Endometrial microvascular endothelial cells (primary cell): ENCODE measurements around the gene ENOX1. TPM values are rescaled to one million over a fixed set of nuclear protein-coding genes. Genes with fewer than 3 reads are reported as not detected.

Experiments used
- in situ Hi-C: cut with HindIII; loops from 2 replicates; pipeline ENCODE4 v1.10.0; 2017; ENCODE audit warnings: low sequenced_read_pairs, low pct_unique_long_range_greater_than_20kb; ENCODE audit errors: inconsistent ontology term
- total RNA-seq: library from RNA; depleted of rRNA; stranded (reverse); fragments of >200 nt; gene quantifications from one replicate; pipeline ENCODE4 v1.2.3, GENCODE V29; 2015; ENCODE audit errors: inconsistent ontology term

ENOX1 gene
- total RNA-seq, 1 donor from 2014 or later, result not detected

DNA sequence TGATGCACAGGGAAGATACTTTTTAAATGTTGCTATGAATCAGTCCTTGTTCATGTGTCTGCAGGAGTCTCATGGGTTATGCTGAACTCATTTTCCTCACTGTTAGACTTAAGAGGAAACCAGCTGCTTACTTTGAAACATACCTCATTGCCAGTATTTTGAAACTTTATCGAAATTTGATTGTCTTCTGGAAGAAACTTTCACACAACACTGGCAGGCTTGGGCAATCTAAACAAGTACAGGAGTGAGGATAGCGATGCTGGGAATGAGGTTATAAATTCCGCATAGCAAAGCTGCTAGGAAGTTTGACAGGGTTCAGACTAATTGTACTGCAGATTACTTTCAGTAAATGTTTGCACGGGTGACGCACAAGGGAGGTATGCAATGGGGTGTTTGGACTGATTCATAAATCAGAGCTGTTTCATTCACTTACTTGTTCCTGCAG is 517.7 kb downstream of the ENOX1 start:
- in situ Hi-C loops, result no loop called here

DNA sequence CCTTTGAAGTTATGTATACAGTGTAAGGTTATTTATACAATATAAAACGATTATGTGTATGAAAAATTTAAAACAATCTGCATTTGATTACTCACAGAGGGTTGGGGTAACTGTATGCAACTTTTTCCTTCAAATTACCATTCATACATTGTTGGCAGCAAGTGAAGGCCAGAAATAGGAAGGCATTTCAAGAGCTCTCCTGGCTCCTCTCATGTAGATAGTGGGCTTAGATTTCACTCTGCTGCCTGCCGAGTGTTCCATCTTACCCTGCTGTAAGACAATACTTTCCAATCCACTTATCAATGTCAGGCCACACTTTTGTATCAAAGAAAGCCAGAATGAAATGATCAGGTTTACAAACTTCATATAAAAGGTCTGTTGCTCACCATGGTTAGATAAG is 518.1 kb downstream of the ENOX1 start:
- in situ Hi-C loops, result no loop called here

DNA sequence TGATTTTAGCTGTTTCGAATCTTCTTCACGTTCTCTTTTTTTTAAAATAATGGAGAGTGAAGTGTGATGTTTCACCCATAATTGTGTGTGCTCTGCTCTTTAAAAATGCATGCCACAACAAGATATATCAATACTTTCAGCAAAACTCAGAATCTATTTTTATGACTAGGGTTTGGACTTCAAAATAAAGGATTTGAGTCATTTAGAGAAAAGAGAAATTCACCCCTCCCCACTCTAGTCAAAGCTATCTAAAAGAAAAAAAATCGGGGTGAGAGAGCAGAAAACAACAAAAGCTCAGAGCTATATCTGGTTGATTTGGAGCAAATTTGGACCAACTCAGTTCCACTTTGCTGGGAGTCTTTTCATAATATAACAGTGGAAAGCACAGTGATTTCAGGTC is 518.9 kb downstream of the ENOX1 start:
- in situ Hi-C loops, result no loop called here

DNA sequence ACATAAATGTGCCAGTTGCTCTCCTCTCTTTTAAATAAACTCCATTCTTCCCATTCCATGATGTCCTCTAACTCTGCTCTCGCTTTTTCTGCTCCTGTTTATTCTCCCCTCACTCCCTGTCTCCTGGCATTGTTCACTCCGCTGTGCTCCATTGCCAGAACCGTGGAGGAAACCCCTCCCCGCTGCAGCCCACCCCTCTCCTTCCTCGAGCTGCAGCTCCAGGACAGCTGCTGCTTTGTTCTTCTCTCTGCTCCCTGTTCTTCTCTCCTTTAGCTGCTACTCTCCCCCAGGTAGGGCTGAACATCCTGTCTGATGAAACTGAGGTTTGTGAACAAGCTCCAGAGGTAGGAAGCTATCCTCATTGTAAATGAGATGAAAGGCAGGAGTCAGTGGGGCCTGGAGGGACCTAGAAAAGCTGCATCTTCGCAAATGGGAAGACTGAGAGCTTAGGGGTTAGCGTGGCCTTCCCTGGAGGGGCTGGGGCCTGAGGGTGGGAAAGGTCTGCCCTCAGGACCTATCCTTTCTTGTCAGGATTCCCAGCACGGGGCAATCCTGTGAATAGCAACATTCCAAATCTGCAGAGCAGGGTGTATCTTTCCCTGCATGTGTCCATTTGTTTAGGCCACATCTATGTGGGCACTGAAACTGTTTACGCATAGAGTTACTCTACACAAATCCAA is 519.7 kb downstream of the ENOX1 start:
- in situ Hi-C loops, result no loop called here

DNA sequence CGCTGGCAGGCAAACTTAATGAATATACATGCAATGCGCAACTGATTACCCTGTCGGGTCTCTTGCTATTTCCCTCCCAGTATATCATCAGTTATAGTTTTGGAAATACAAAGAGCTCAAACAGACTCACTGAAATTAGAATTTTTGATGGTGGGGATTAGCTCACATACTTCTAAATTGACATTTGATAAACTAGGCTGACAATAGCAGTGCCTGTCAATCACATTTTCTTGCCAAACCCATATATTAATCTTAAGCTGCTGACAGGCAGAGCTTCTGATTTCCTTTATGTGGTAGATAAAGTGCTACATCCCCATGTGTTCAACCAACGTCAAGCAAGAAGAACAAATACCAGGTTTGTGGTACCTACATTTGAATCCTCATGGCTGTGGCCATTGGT is 521.7 kb downstream of the ENOX1 start:
- in situ Hi-C loops, result no loop called here

DNA sequence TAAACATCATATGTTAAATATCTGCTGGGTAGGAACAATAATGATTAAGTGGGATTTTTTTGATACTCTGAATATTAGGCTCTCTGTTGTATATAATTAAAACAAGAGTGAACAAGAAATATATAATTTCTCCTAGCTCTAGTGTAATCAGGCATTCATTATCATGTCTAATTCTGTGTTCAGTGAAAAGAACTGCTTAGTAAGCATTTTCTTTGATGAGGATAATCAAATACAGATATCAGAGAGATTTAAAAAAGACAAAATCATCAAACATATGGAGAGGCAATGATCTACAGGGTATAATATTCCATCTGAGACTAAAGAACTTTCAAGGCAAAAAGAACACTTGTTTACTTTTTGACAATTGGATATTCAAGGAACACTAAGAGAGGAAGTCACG is 522.3 kb downstream of the ENOX1 start:
- in situ Hi-C loops, result no loop called here

DNA sequence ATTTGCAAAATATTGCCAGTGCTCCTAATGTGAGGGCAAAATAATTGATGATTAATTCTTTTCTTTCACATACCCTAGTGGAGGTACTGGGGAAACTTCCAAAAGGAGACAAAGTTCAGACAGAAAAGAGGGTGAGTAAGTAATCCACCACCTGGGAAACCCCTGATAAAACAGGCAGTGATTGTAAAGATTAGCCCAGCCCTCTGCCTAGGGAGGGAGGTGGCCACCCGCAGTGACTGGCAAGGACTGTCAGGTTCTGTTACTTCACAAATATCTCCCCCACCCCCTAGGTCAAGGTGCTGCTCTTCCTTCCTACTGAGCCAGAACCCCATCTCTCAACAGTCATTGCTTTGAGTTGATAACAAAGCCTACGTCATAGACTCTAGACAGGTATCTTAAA is 523.7 kb downstream of the ENOX1 start:
- in situ Hi-C loops, result no loop called here

DNA sequence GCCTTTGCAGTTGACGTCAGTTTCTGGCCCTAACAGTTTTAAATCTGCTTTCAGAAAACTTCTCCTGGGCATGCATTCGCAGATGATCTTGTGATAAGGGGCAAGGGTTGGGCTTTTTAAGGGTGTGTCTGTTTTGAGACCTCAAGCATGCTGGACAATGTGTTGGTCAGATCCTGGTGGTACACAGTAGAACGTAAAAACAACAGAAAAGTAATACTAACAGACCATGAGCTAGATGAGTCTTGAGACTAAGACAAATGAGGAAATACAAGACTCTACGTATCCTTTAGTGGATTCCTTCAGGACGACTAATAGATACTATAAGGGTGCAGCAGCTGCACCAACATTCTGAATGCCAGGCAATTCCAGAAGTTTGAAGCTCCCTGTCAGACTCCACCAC is 525.8 kb downstream of the ENOX1 start:
- in situ Hi-C loops, result no loop called here

DNA sequence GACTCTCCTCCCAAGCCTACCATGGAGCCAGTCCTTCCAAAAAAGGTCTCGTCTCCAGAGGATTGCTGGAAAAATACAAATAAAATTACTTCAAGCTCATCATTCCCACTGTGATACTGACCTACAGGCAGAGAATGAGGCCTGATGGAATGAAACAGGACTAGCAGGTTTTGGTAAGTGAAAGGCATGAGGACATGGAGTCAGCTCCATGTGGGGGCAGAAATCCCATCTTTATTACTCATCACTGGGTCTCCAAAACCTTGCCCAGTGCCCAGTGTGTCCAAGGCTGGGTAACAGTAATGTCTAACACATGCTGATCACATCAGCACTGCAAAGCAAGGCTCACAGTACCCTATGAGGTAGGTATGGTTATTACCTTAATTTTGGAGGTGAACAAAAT is 528.0 kb downstream of the ENOX1 start:
- in situ Hi-C loops, result no loop called here

DNA sequence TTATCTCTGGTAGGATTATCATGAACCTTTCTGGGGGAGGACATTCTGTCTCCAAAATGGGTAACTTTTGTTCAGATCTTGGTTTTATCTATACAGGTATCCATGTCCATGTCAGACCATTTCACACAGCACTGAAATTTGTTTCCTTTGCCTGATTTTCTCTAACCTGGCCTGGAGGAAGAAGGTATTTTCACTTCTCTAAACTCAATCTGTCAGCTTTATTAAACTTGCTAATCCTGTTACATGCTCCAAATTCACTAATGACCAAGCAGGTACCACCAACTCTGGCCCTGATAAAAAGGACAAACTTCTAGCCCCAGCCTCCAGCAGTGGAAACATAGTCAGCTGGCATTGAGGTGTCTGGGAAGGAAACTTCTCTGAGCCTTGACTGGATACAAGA is 529.0 kb downstream of the ENOX1 start:
- in situ Hi-C loops, result no loop called here

DNA sequence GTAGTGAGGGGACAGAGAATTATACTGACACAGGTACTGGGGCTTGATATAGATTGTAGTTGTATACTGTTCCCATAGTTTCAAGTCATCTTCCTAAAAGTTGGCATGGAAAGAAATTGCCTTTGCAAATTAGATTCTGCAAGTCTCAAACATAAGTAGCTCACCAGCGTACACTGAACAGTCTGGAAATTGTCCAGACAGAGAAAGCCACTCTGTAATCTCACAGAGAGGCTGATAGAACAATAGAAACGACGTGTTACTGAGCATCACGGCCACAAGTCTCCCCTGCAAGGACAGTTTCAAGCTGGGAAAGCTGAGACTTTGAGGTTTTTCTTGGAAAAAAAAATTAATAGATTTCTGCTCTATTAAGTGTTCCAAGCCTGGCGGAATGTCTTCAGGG is 534.8 kb downstream of the ENOX1 start:
- in situ Hi-C loops, result no loop called here

DNA sequence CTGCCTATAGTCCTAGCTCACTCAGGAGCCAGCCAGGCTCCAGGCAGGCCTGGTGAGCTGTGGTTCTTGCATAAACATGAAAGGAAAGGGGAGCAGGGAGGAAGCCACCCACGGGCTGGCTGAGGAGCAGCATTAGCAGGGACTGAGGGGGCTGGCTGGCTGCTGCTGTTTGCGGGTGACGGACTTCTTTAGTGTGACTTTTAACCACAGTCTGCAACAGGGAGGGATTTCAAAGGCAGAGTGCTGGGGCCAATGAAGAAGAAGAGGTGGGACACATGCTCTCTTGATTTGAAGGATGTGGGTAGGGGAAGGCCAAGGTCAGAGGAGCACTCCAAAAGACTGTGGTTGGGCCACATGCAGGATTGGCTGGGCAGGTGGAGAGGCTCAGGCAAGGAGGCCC is 540.4 kb downstream of the ENOX1 start:
- in situ Hi-C loops, result no loop called here

DNA sequence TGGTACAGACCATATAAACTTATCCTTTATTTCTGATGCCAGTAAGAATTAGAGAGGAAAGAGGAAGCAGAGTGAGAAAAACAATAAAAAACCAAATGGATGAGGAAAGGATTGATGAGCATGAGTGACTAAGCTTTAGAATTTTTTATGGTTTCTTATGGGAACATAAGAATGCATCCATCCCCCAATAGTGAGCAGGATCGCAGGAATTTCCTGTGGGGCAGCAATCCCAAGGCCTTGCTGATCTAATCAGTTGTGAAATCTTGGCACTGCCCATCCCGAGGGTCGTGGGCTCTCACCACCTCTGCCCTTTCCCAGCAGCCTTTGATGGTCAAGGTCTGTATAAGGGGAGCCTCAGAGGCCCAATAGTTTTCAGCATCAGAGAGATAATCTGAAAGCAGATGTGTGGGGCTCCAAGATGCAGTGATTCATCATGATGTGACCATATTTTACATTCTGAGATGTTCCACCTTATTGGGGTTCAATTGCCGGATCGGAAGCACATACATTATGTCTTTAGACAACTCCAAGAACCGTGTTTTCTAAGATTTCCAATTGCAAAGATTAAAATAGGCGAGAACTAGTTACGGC is 541.3 kb downstream of the ENOX1 start:
- in situ Hi-C loops, result no loop called here

DNA sequence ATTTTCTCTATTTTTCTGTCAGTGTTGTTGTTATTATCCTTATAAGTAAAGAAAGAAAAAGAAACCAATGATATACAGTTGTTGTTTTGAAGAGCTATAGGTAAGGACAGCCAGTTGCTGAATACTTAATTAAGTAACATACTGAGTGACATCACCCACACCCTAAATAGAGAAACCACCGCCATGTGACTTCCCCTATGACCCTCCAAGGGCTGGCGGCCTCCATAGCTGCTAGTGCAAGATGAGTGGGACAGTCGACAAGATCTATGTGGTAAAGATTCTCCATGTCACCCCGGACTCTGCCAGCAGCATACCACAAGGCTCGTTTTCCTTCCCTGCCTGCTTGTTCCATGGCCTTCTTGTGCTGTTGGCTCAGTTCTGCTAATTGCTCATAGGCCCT is 542.3 kb downstream of the ENOX1 start:
- in situ Hi-C loops, result no loop called here

DNA sequence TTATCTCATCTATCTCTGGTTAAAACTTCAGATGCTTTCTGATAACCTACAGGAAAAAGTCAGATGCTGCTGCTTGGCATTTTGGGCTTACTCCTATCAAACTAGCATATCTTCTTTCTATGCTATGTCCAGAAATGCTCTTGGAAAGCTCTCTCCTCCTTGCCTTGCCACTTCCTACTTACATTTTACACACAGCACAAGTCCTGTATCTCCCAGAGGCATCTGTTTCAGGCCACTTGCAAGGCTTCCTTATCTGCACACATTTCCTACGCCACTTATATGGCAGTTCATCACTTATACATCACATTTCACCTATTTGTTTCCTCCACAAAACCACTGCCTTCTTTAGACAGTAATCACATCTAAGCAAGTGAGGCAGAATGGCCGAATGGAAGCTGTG is 543.1 kb downstream of the ENOX1 start:
- in situ Hi-C loops, result no loop called here

DNA sequence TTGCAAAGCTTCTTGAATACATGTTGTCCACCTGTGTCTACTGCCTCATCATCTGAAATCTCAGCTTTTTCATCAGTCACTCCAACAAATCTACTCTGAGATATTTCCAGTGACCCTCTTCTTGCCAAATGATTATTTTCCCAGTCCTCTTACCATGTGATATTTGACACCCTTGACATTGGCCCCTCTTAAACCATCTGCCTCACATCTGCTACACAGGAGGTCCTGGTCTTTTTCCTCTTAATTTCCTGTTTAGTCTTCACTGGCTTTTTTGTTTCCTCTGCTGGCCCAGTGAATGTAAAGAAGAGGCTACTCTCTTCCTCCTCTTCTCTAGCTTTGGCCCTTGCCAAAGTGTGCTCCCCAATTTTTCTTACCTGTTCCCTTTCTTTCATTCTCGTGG is 544.7 kb downstream of the ENOX1 start:
- in situ Hi-C loops, result no loop called here

DNA sequence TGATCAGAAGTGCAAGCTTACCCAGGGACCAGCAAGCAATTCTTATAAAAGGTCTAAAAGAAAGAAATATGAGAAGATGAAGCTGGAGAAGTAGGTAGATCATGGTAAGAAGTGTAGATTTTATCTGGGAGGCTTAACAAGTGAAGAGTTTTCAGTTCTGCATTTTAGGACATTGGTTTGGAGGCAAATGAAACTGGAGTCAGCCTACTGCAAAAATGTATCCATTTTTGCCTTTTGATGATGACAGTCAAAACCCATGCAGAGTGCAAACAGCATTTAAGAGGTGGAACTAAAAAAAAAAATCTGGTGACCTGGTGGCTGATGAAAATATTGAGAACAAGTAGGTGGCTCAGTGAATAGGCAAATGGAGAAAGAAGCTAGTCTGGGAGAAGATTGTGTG is 546.5 kb downstream of the ENOX1 start:
- in situ Hi-C loops, result no loop called here

DNA sequence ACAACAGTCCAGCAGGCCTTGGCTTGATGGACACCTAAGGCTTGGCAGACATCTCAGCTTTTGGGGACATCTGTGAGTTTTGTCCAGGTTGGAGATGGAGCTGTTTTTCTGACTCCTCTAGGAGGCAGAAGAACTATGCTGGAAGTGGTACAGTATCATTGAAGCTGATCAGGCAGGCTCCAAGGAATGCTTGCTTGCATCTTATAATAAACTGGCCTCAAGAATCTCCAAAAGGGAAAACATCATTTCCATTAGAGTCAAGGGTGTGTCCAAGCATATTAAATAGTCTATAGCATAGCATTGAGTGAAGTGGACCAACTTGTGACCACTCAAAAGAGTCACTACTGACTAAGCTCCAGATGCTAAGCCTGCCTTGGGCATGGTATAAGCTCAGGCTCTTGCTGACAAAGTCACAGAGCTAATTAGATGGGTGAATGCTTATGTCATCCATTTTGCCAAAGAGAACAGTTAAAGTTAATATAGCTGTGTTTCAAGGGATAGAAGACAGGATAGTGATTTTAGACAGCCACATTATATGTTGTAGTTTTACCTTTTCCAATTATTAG is 547.4 kb downstream of the ENOX1 start:
- in situ Hi-C loops, result no loop called here

DNA sequence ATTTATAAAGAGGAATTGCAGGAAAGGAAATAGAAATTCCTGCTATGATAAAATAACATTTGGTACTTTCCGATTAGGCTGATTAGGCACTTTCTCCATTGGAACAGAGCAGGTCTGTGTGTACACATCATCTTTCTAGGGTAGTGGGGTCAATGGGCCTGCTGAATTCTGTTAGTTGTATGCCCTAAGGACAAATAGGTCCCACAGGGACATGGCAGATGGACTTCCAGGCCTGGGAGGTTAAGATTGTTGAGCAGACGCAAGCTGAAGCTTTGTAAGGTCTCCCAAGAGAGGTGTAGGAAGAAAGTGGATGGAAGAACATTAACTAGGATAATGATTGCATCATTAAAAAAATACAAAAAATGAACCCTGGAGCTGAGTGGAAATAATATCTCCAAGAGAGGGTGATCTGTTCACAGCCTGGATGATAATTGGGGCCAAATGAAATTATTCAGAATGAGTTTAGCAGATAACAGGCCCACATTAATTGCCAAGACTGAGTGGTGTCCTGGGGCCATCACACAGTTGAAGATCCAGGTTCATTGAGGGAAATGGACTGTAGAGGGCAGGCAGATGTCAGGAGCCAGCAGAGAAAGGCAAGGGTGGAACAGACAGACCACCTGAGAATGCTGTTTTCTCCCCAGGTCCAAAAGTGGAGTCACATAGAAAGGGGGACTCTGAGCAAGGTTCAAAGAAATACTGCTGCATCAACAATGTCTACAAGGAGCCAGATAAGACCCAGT is 548.3 kb downstream of the ENOX1 start:
- in situ Hi-C loops, result no loop called here

DNA sequence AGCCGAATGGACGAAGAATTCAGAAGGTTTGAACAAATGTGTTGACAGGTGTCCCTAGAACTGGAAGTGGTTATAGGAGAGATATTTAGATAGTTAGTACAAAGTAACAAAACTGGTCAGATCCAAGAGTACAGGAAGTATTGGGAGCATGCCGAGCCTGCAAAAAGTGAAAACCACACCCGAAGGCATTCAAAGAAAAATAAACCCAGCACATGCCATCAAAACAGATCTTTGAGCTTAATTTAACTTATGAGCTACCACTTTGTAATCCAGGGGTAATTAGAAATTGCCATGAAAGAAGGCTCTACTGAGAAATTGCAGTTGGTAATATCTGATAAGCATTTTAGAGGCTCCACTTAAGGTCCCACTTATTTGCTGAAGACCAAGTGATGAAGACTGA is 549.2 kb downstream of the ENOX1 start:
- in situ Hi-C loops, result no loop called here
